PC-3 (cell line): ENCODE results near the gene ACP2. TPM values are rescaled to one million over a fixed set of nuclear protein-coding genes. Genes with fewer than 3 reads are reported as not detected.

Experiments
- ATAC-seq: fragments of 200-7000 bp; cut with Tn5 transposase; 2 replicates; pipeline ENCODE4 v1.9.1; 2020; ENCODE audit warnings: mild to moderate bottlenecking, moderate library complexity
- BruUV-seq: library from RNA; stranded (reverse); fragments of 400-500 nt; replicated peaks from 2 replicates; lab custom pipeline; 2021; lab: Mats Ljungman, UMichigan
- CTCF ChIA-PET: fragments of 300-600 bp; sonication (Branson Sonifier 250); formaldehyde crosslinking; loops from one replicate; lab custom pipeline; 2022; ENCODE audit warnings: antibody characterized with exemption; lab: Charles Lee
- POLR2A ChIA-PET: fragments of 300-600 bp; sonication (Branson Sonifier 250); formaldehyde crosslinking; loops from one replicate; lab custom pipeline; 2022; ENCODE audit warnings: antibody characterized with exemption; ENCODE audit not compliant: unreplicated experiment; lab: Charles Lee
- DNase-seq: peaks from one replicate; pipeline ENCODE4 v3.0.0-alpha.2; 2015
- H2AFZ ChIP-seq: fragments of 300-600 bp; sonication (generic); 2 replicates; pipeline ENCODE4 v1.6.0; 2016; ENCODE audit warnings: antibody characterized with exemption, low read length
- H3F3A ChIP-seq: fragments of 300-600 bp; sonication (generic); one replicate; pipeline ENCODE4 v1.6.0; 2017; ENCODE audit warnings: antibody characterized with exemption, low read length, control low read depth, mild to moderate bottlenecking; ENCODE audit not compliant: unreplicated experiment
- H3K27ac ChIP-seq: fragments of 300-600 bp; sonication (generic); 2 replicates; pipeline ENCODE4 v1.5.1; 2016; ENCODE audit warnings: mild to moderate bottlenecking, low read length
- H3K27me3 ChIP-seq: fragments of 300-600 bp; sonication (generic); 2 replicates; pipeline ENCODE4 v1.6.1; 2016; ENCODE audit warnings: low read length, mixed read lengths
- H3K36me3 ChIP-seq: fragments of 300-600 bp; sonication (generic); 2 replicates; pipeline ENCODE4 v1.6.1; 2016; ENCODE audit warnings: low read depth, mixed run types, low read length, mixed read lengths
- H3K4me1 ChIP-seq: fragments of 300-600 bp; sonication (generic); 2 replicates; pipeline ENCODE4 v1.5.1; 2016; ENCODE audit warnings: low read length; ENCODE audit not compliant: insufficient read depth
- H3K4me2 ChIP-seq: fragments of 300-600 bp; sonication (generic); 2 replicates; pipeline ENCODE4 v1.6.0; 2016; ENCODE audit warnings: low read length
- H3K4me3 ChIP-seq: fragments of 300-600 bp; sonication (generic); 2 replicates; pipeline ENCODE4 v1.5.1; 2016; ENCODE audit warnings: mild to moderate bottlenecking, low read length, mixed read lengths
- H3K79me2 ChIP-seq: fragments of 300-600 bp; sonication (generic); 2 replicates; pipeline ENCODE4 v1.6.1; 2017; ENCODE audit warnings: low read length, mixed read lengths
- H3K9ac ChIP-seq: fragments of 300-600 bp; sonication (generic); 2 replicates; pipeline ENCODE4 v1.6.0; 2016; ENCODE audit warnings: mild to moderate bottlenecking, low read length
- H3K9me2 ChIP-seq: fragments of 300-600 bp; sonication (generic); replicated peaks from 2 replicates; pipeline ENCODE4 v1.6.1; 2016; ENCODE audit warnings: mixed run types, low read length, mixed read lengths
- H3K9me3 ChIP-seq: fragments of 300-600 bp; sonication (generic); 2 replicates; pipeline ENCODE4 v1.6.1; 2016; ENCODE audit warnings: low read length, mixed read lengths
- H4K20me1 ChIP-seq: fragments of 300-600 bp; sonication (generic); 2 replicates; pipeline ENCODE4 v1.6.1; 2016; ENCODE audit warnings: low read length, mixed read lengths
- EZH2 ChIP-seq: fragments of 300-600 bp; sonication (generic); IDR thresholded peaks from one replicate; pipeline ENCODE4 v1.6.1; 2017; ENCODE audit warnings: antibody characterized with exemption, mild to moderate bottlenecking, low read length; ENCODE audit not compliant: unreplicated experiment
- EZH2phosphoT487 ChIP-seq: fragments of 300-600 bp; sonication (generic); IDR thresholded peaks from 2 replicates; pipeline ENCODE4 v1.6.1; 2018; ENCODE audit warnings: mild to moderate bottlenecking, antibody characterized with exemption, low read length, borderline replicate concordance
- intact Hi-C: fragments of 100-400 bp; cut with micrococcal nuclease; formaldehyde crosslinking; loops from 2 replicates; pipeline ENCODE4 v1.9.0; 2023
- total RNA-seq: library from RNA; depleted of rRNA; stranded (reverse); fragments of >200 nt; gene quantifications from 2 replicates; pipeline ENCODE4 v1.2.3, GENCODE V29; 2014
- TF ChIP-seq, protein P1 (sequence below): fragments of 300-600 bp; sonication (generic); conservative IDR thresholded peaks from 2 replicates; pipeline ENCODE4 v1.5.1; 2017; ENCODE audit warnings: antibody characterized with exemption, low read depth, mild to moderate bottlenecking, low read length

Gene ACP2
- total RNA-seq, 1 experiment from 2014 or later, result 26.6 TPM

DNA sequence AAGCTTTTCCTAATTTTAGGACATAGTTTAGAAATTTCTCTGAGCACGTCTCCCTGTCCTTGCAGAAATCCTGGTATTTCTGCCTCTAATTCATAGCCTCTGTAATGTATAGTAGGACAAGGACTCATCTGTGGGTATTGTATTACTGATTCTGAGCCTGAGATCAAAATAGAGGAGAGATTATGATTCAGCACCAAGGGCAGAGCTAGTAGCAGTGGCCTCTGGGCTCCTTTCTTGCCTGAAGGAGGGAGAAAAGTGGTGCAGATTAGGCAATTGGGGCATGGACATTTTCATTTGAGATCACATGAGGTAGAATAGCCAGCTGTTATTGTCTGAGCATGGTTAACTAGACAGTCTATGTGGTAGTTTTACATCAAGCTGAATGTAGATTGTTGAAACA lies 24.1 kb upstream of the ACP2 start:
- peaks cover 14% of the 10 kb centered on the region; the same call in 1 of the 2 replicates for H4K20me1 ChIP-seq
- H3K9me2 ChIP-seq, result no peaks in the 10 kb centered on the region
- peaks cover 19% of the 10 kb centered on the region for H3K4me1 ChIP-seq
- H3F3A ChIP-seq, result no peaks in the 10 kb centered on the region
- ATAC-seq, result no peak
- no peak for DNase-seq
- H3K9me3 ChIP-seq, result no peaks in the 10 kb centered on the region
- ChIA-PET POLR2A (no interaction called here), CTCF (interaction anchor here (1.3 kb wide), 1 partner anchor 13 kb away, joined by 3 read pairs; no protein-coding TSS in a partner anchor)
- H3K9ac ChIP-seq, result no peak overlapping the region
- no peaks in the 10 kb centered on the region for H3K27me3 ChIP-seq
- no TSS peak for BruUV-seq
- intact Hi-C loops, result no loop called here
- H3K4me3 ChIP-seq, result no peak overlapping the region
- H3K36me3 ChIP-seq, result peaks cover 23% of the 10 kb centered on the region
- no peak overlapping the region for H3K27ac ChIP-seq
- no peak overlapping the region for H2AFZ ChIP-seq
- no peak overlapping the region for H3K4me2 ChIP-seq
- TF ChIP-seq, protein P1, sequence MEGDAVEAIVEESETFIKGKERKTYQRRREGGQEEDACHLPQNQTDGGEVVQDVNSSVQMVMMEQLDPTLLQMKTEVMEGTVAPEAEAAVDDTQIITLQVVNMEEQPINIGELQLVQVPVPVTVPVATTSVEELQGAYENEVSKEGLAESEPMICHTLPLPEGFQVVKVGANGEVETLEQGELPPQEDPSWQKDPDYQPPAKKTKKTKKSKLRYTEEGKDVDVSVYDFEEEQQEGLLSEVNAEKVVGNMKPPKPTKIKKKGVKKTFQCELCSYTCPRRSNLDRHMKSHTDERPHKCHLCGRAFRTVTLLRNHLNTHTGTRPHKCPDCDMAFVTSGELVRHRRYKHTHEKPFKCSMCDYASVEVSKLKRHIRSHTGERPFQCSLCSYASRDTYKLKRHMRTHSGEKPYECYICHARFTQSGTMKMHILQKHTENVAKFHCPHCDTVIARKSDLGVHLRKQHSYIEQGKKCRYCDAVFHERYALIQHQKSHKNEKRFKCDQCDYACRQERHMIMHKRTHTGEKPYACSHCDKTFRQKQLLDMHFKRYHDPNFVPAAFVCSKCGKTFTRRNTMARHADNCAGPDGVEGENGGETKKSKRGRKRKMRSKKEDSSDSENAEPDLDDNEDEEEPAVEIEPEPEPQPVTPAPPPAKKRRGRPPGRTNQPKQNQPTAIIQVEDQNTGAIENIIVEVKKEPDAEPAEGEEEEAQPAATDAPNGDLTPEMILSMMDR, result no peak
- TF ChIP-seq EZH2 (no peak), EZH2phosphoT487 (no peak)
- peaks cover 41% of the 10 kb centered on the region for H3K79me2 ChIP-seq

- intact Hi-C loops, result loop anchor here (2.0 kb wide), 1 partner anchor 83 kb away; no protein-coding TSS in a partner anchor
- Histone ChIP-seq H3K9ac (no peak overlapping the region), H2AFZ (no peak overlapping the region), H3K4me1 (peaks cover 19% of the 10 kb centered on the region), H3K27ac (no peak overlapping the region), H3K4me2 (no peak overlapping the region), H3F3A (no peaks in the 10 kb centered on the region), H4K20me1 (peaks cover 14% of the 10 kb centered on the region; the same call in 1 of the 2 replicates), H3K36me3 (peaks cover 21% of the 10 kb centered on the region), H3K9me2 (no peaks in the 10 kb centered on the region), H3K4me3 (no peak overlapping the region), H3K79me2 (peaks cover 41% of the 10 kb centered on the region), H3K9me3 (no peaks in the 10 kb centered on the region), H3K27me3 (no peaks in the 10 kb centered on the region)
- POLR2A ChIA-PET, result no interaction called here
- no peak for TF ChIP-seq EZH2
- no peak for TF ChIP-seq EZH2phosphoT487
- TF ChIP-seq, protein P1, result no peak
- CTCF ChIA-PET, result interaction anchor here (1.3 kb wide), 1 partner anchor 12 kb away, joined by 3 read pairs; no protein-coding TSS in a partner anchor
- ATAC-seq, result no peak
- DNase-seq, result no peak
- no TSS peak for BruUV-seq
These were observed 23.5 kb upstream of the ACP2 start for GRCh38 chr11:47271961-47272661.

DNA sequence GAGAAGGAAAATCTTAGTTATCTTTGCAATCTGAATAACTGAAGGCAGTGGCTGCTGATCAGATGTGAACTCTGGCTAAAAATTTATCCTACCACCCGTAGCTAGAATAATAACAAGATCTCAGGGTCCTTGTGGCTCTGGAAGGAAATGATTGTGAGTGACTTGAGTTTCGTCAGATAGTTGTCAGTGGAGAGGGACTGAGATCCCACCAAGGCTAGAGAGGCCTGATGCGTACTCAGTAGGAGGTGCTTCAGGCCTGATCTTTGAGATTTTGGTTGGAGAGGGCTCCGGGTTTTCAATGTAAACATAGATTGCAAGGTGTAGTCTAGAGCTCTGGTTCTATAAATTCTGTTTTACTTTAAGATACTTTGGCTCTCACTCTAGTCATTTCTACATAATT lies 22.7 kb upstream of the ACP2 start:
- H3K79me2 ChIP-seq, result peaks cover 41% of the 10 kb centered on the region
- H3K4me3 ChIP-seq, result peak overlapping the region; percentile 71; the same call in 1 of the 2 replicates
- H2AFZ ChIP-seq, result 0 out of 2 replicates have a peak overlapping the region, but pooled peaks have one; percentile 37
- peak overlapping the region; percentile 93 for H3K4me2 ChIP-seq
- no peak overlapping the region for H3K9ac ChIP-seq
- CTCF ChIA-PET, result interaction anchor here (1.0 to 1.1 kb wide), 2 partner anchors 12 to 83 kb away, joined by 8 to 13 read pairs; no protein-coding TSS in a partner anchor
- intact Hi-C loops, result loop anchor here (2.0 kb wide), 1 partner anchor 83 kb away; no protein-coding TSS in a partner anchor
- POLR2A ChIA-PET, result no interaction called here
- peaks cover 19% of the 10 kb centered on the region for H3K4me1 ChIP-seq
- H3K27me3 ChIP-seq, result no peaks in the 10 kb centered on the region
- peaks cover 14% of the 10 kb centered on the region; the same call in 1 of the 2 replicates for H4K20me1 ChIP-seq
- H3K27ac ChIP-seq, result no peak overlapping the region
- TSS peak; percentile 37 for BruUV-seq
- ATAC-seq, result no peak
- H3K9me3 ChIP-seq, result no peaks in the 10 kb centered on the region
- peaks cover 13% of the 10 kb centered on the region for H3K36me3 ChIP-seq
- TF ChIP-seq EZH2phosphoT487 (no peak), EZH2 (no peak)
- TF ChIP-seq, protein P1, result no peak
- no peak for DNase-seq
- H3F3A ChIP-seq, result no peaks in the 10 kb centered on the region
- H3K9me2 ChIP-seq, result no peaks in the 10 kb centered on the region
